ENCODE data around the gene GABBR2.

DNA sequence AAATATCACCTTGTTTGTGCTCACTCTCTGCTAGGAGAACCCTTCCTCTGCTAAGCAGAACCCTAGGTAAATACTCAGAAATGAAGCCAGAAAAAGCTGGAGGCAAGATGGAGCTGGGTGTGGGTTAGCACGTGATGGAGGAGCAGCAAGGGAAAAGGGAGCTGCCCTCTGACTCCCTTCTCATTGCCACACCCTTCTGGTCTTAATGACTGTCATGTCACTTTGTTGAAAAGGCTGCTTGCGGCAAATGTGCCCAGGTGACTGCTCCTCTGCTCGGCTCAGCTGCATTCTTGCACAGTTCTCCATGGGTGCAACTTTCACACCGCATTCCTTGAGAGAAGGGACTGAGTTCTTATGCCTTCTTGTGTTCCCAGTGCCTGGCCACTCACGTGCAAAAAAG lies 416.9 kb downstream of the GABBR2 start:
- TF ChIP-seq, protein P1, sequence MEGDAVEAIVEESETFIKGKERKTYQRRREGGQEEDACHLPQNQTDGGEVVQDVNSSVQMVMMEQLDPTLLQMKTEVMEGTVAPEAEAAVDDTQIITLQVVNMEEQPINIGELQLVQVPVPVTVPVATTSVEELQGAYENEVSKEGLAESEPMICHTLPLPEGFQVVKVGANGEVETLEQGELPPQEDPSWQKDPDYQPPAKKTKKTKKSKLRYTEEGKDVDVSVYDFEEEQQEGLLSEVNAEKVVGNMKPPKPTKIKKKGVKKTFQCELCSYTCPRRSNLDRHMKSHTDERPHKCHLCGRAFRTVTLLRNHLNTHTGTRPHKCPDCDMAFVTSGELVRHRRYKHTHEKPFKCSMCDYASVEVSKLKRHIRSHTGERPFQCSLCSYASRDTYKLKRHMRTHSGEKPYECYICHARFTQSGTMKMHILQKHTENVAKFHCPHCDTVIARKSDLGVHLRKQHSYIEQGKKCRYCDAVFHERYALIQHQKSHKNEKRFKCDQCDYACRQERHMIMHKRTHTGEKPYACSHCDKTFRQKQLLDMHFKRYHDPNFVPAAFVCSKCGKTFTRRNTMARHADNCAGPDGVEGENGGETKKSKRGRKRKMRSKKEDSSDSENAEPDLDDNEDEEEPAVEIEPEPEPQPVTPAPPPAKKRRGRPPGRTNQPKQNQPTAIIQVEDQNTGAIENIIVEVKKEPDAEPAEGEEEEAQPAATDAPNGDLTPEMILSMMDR (IDR thresholded peaks at IDR 0.05): no peak
- no peak for TF ChIP-seq POLR2A (IDR thresholded peaks at IDR 0.05)

Data from right lobe of liver (tissue), 4 donors.